Diencephalon (tissue), 1 donor: ENCODE data around the gene NAXE. TPM values are rescaled to one million over a fixed set of nuclear protein-coding genes. Genes with fewer than 3 reads are reported as not detected.

Experiments used
- total RNA-seq: library from RNA; depleted of rRNA; stranded (reverse); fragments of >200 nt; gene quantifications from one replicate; pipeline ENCODE4 v1.2.3, GENCODE V29; 2014

The NAXE gene
- 54.0 TPM for total RNA-seq

GRCh38 chr1:156591432-156592157 is at the start of gene NAXE:
TSS of gene NAXE (plus strand) at chr1:156591776. CDS start at chr1:156591805, 29 bp downstream.

GRCh38 chr1:156571919-156572662 is 19.5 kb upstream of the NAXE start, which contains the start of gene IQGAP3:
TSS of gene IQGAP3 (minus strand) at chr1:156572565. CDS start at chr1:156572529, 36 bp downstream.

GRCh38 chr1:156579472-156579871 is 12.1 kb upstream of the NAXE start, which contains the start of gene TTC24:
TSS of gene TTC24 (plus strand) at chr1:156579723. CDS start at chr1:156581365, 1,642 bp downstream.

GRCh38 chr1:156601122-156601830 is 9.7 kb downstream of the NAXE start, which contains the start of gene GPATCH4:
TSS of gene GPATCH4 (minus strand) at chr1:156601479.

GRCh38 chr1:156618853-156619581 is 27.4 kb downstream of the NAXE start, which contains the start of gene HAPLN2:
TSS of gene HAPLN2 (plus strand) at chr1:156619415. CDS start at chr1:156623491, 4,076 bp downstream.

GRCh38 chr1:156641761-156642264 is 50.2 kb downstream of the NAXE start, which contains the start of gene BCAN:
TSS of gene BCAN (plus strand) at chr1:156642117. CDS start at chr1:156646055, 3,938 bp downstream.

Other genes starting within 250 kb of the NAXE start
- gene RHBG, start 222.6 kb upstream of the NAXE start, total RNA-seq: not detected
- 7.6 TPM for gene MEF2D, start 91.0 kb upstream of the NAXE start, total RNA-seq
- 3.5 TPM for gene IQGAP3, start 19.2 kb upstream of the NAXE start, total RNA-seq
- gene TTC24, start 12.1 kb upstream of the NAXE start, total RNA-seq: not detected
- 11.5 TPM for gene GPATCH4, start 9.7 kb downstream of the NAXE start, total RNA-seq
- 0.23 TPM for gene HAPLN2, start 27.6 kb downstream of the NAXE start, total RNA-seq
- 219 TPM for gene BCAN, start 50.3 kb downstream of the NAXE start, total RNA-seq
- 48.7 TPM for gene NES, start 85.6 kb downstream of the NAXE start, total RNA-seq
- gene CRABP2, start 113.8 kb downstream of the NAXE start, total RNA-seq: 8.8 TPM
- 7.2 TPM for gene METTL25B, start 136.7 kb downstream of the NAXE start, total RNA-seq
- 15.7 TPM for gene ISG20L2, start 137.0 kb downstream of the NAXE start, total RNA-seq
- 21.5 TPM for gene MRPL24, start 149.3 kb downstream of the NAXE start, total RNA-seq
- gene HDGF, start 159.9 kb downstream of the NAXE start, total RNA-seq: 62.7 TPM
- 28.1 TPM for gene PRCC, start 175.8 kb downstream of the NAXE start, total RNA-seq
- not detected for gene SH2D2A, start 225.1 kb downstream of the NAXE start, total RNA-seq